GM11168 (cell line): ENCODE results near the gene TP53BP2.

ENCODE experiments used
- in situ Hi-C: fragments of 300-500 bp; cut with MboI; formaldehyde crosslinking; loops from one replicate; pipeline ENCODE4 v1.12.0; 2022; ENCODE audit warnings: low sequenced_read_pairs; ENCODE audit not compliant: unreplicated experiment

TP53BP2 gene

GRCh38 chr1:223771814-223772770, 73.7 kb downstream of the TP53BP2 start:
- in situ Hi-C loops, result no loop called here

GRCh38 chr1:223771469-223771813, 74.3 kb downstream of the TP53BP2 start:
- in situ Hi-C loops, result no loop called here

- in situ Hi-C loops, result no loop called here
Measured at GRCh38 chr1:223770621-223771315, 75.0 kb downstream of the TP53BP2 start.

- in situ Hi-C loops, result no loop called here
Measured at GRCh38 chr1:223765719-223766340, 79.9 kb downstream of the TP53BP2 start.

GRCh38 chr1:223765036-223765718, 80.6 kb downstream of the TP53BP2 start:
- in situ Hi-C loops, result no loop called here

DNA sequence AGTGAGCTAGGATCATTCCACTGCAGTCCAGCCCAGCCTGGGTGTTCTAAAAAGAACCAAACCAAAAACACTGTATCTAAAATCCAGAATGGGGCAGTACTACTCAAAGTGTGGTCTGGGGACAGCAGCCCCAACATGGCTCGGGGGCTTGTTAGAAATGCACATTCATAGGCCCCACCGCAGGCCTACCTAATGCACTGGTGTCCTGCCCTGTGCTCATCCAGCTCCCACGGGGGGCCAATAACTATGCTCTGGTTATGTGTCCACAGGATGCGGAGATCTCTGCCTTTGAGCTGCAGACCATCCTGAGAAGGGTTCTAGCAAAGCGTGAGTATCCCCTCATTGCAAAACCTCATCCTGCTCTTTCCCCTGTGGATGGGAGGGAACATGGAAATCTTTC, 81.9 kb downstream of the TP53BP2 start:
- in situ Hi-C loops, result no loop called here

GRCh38 chr1:223763251-223763650, 82.5 kb downstream of the TP53BP2 start:
- in situ Hi-C loops, result no loop called here

- in situ Hi-C loops, result no loop called here
Measured at GRCh38 chr1:223761411-223761810, 84.3 kb downstream of the TP53BP2 start.

- in situ Hi-C loops, result no loop called here
Measured at GRCh38 chr1:223760833-223761232, 84.9 kb downstream of the TP53BP2 start.

- in situ Hi-C loops, result no loop called here
Measured at GRCh38 chr1:223759273-223759672, 86.5 kb downstream of the TP53BP2 start.

DNA sequence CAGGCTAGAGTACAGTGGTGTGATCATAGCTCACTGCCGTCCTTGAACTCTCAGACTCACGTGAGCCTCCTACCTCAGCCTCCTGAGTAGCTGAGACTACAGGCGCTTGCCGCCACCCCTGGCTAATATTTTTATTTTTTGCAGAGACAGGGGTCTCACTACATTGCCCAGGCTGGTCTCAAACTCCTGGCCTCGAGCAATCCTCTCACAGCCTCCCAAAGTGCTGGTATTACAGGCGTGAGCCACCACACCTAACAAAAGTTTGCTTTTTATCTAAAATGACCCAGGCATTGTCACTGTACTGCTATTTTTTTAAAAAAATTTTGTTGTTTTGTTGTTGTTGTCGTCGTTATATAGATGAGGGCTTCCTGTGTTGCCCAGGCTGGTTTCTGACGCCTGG, 87.0 kb downstream of the TP53BP2 start:
- in situ Hi-C loops, result no loop called here

DNA sequence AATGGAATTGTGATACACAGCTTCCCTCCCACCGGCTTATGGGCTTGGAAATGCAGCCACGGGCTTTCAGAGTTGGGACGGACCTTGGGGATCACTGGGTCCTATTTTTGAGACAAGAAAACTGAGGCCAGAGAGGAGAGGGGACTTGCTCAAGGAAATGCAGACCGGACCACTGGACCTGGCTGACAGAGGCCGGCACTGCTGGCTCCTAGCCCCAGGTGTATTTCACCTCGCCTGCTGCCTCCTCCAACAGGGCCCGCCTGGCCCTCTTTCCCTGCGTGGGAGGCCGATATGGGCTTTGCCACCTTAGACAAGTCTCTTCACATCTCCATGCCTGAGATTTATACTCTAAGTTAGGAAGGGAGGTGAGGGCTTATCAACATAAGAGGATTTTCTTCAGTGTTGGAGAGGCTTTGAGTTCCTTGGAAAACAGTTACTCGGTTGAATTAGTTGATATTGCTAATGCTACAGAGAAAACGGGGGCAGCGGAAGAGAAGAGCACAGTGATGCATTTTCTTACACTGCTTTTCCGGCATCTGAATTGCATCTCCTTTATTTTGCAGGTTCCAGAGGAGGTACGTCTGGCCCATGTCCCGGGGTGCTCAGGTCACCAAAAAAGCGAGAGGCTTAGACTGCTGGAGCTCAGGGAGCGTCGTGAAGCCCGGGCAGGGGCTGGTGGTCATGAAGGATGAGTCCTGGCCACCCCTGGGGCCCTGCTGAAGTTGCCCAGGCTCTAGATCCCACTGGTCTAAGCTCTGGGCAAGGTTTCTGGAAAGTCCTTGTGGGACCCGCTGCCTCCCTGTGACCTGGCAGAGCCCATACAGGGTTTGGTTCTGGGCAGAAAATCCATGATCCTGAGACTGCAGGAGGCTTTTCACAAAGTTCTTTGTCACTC, 88.7 kb downstream of the TP53BP2 start:
- in situ Hi-C loops, result no loop called here

- in situ Hi-C loops, result no loop called here
Measured at GRCh38 chr1:223755992-223756775, 89.6 kb downstream of the TP53BP2 start.

DNA sequence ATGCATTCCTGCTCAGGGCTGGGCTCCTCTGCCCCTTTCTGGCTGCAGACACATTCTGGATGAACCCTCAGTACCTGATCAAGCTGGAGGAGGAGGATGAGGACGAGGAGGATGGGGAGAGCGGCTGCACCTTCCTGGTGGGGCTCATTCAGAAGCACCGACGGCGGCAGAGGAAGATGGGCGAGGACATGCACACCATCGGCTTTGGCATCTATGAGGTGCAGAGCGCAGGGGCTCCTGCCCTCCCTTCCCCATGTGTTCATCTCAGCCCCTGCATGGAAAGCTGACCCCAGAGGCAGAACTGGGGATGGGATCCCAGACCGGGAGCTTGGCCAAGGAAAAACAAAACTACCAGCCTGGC, 90.3 kb downstream of the TP53BP2 start:
- in situ Hi-C loops, result no loop called here

DNA sequence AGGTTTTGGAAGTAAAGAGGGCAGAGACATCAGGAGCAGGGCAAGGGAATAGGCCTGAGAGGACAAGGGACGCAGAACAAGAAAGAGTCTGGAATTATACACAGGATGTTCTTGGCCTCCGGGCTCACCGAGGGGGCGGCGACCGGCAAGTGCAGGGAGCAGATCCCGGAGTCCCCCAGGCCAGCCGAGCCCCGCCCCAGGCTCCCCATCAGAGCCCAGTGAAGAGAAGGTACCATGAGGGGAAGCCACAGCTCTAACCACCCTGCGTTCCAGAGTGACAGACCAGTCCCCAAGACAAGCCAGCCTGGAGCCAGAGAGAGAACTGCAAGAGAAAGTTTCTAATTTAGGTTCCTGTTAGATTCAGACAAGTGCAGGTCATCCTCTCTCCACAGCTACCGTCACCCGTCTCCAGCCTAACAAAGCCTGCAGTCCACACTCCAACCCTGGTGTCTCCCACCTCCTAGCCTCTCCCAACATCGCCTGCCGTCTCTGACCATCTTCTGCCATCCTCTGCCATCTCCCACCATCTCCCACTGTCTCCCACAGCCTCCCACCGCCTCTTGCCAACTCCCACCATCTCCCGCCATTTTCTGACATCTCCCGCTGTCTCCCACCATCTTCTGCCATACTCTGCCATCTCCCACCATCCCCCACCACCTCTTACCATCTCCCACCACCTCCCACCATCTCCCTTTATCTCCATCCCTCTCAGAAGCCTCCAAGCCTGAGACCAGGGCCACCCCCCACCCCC, 90.9 kb downstream of the TP53BP2 start:
- in situ Hi-C loops, result loop anchor here (5.0 kb wide), 1 partner anchor 58 kb away; no protein-coding TSS in a partner anchor

DNA sequence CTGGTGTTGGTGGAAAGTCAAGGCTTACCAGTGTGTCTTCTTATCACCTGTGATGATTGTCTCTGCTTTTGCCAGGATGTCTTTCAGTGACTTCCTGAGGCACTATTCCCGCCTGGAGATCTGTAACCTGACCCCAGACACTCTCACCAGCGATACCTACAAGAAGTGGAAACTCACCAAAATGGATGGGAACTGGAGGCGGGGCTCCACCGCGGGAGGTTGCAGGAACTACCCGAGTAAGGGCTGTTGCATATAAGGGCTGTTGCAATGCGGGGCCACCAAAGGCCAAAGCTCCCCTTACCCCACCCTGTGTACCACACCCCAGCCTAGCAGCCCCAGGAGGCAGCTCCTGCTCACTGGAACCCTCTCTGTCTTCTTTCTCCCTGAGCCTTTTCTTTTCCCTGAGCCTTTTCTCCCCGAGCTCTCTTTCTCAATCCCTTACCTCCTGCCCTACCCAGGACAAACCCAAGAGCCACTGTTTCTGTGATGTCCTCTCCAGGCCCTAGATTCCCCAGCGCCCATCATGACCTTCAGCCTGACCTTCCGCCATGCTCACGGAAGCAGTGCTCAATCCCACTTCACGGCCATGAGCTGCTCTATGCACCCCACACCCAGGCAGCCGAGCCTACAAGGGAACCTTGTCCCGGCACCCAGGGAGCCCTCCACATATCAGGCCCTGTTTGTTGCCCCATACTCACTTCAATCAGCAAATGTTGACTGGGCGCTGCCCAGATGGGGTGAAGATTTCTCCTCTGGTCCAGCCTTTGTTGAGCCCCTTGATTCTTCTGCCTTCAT, 92.8 kb downstream of the TP53BP2 start:
- in situ Hi-C loops, result loop anchor here (5.0 kb wide), 1 partner anchor 56 kb away; no protein-coding TSS in a partner anchor

DNA sequence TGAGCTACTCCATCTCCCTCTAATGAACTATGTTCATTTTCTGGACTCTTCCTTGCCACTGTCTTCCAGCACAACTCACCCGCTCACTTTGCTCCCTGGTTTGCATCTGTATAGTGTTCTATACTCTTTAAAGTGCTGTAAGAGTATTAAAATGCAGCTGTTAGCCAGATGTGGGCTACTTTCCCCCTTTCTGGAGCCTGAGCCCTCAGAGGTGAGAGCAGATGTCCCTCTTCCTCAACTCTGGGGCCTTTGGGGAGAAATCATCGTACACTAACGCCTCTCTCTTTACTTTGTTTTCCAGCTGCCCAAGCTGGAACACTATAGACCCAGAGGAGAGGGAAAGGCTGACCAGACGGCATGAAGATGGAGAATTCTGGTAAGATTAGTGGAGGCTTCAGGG, 94.1 kb downstream of the TP53BP2 start:
- in situ Hi-C loops, result loop anchor here (5.0 kb wide), 1 partner anchor 54 kb away; no protein-coding TSS in a partner anchor
